Neural cell (in vitro differentiated cells): ENCODE measurements around the gene ADAM20. TPM values are rescaled to one million over a fixed set of nuclear protein-coding genes. Genes with fewer than 3 reads are reported as not detected.

Source experiments
- H2AFZ ChIP-seq: fragments of 200-600, 300-800 bp; sonication (generic), shearing (Covaris generic); 2 replicates; pipeline ENCODE4 v1.6.0; 2014; ENCODE audit warnings: low read depth, mild to moderate bottlenecking, antibody characterized with exemption, low read length, moderate library complexity
- H3F3A ChIP-seq: fragments of 200-600 bp; shearing (Covaris generic); 2 replicates; pipeline ENCODE4 v1.6.1; 2016; ENCODE audit warnings: mild to moderate bottlenecking, moderate library complexity, mixed read lengths, antibody characterized with exemption, low read length; ENCODE audit not compliant: insufficient read depth, poor library complexity, severe bottlenecking
- H3K27ac ChIP-seq: fragments of 200-600, 300-800 bp; sonication (generic), shearing (Covaris generic); 2 replicates; pipeline ENCODE4 v1.5.1; 2014; ENCODE audit warnings: mild to moderate bottlenecking, low read length, moderate library complexity
- H3K27me3 ChIP-seq: fragments of 300-800, 200-600 bp; sonication (generic), shearing (Covaris generic); 2 replicates; pipeline ENCODE4 v1.6.0; 2014; ENCODE audit warnings: mild to moderate bottlenecking, low read depth, low read length, moderate library complexity; ENCODE audit not compliant: insufficient read depth
- H3K36me3 ChIP-seq: fragments of 300-800, 200-600 bp; sonication (generic), shearing (Covaris generic); 2 replicates; pipeline ENCODE4 v1.5.1; 2014; ENCODE audit warnings: mild to moderate bottlenecking, antibody characterized with exemption, low read length, moderate library complexity; ENCODE audit not compliant: insufficient read depth
- H3K4me2 ChIP-seq: fragments of 300-800, 200-600 bp; sonication (generic), shearing (Covaris generic); 2 replicates; pipeline ENCODE4 v1.6.0; 2014; ENCODE audit warnings: mild to moderate bottlenecking, low read length
- H3K4me3 ChIP-seq: fragments of 300-800, 200-600 bp; sonication (generic), shearing (Covaris generic); 2 replicates; pipeline ENCODE4 v1.5.1; 2014; ENCODE audit warnings: mild to moderate bottlenecking, low read length, moderate library complexity
- H3K79me2 ChIP-seq: fragments of 200-600 bp; shearing (Covaris generic); replicated peaks from 2 replicates; pipeline ENCODE4 v1.6.0; 2014; ENCODE audit warnings: mild to moderate bottlenecking, low read length, moderate library complexity; ENCODE audit not compliant: insufficient read depth
- H3K9ac ChIP-seq: fragments of 300-800, 200-600 bp; sonication (generic), shearing (Covaris generic); 2 replicates; pipeline ENCODE4 v1.6.1; 2016; ENCODE audit warnings: mild to moderate bottlenecking, low read length, mixed read lengths
- H3K9me2 ChIP-seq: fragments of 200-600 bp; shearing (Covaris generic); 2 replicates; pipeline ENCODE4 v1.6.1; 2016; ENCODE audit warnings: mild to moderate bottlenecking, low read length, mixed read lengths; ENCODE audit not compliant: insufficient read depth
- H3K9me3 ChIP-seq: fragments of 200-600, 300-800 bp; sonication (generic), shearing (Covaris generic); 2 replicates; pipeline ENCODE4 v1.6.1; 2016; ENCODE audit warnings: mild to moderate bottlenecking, mixed run types, low read length, moderate library complexity, mixed read lengths
- H4K20me1 ChIP-seq: fragments of 200-600 bp; shearing (Covaris generic); 2 replicates; pipeline ENCODE4 v1.6.1; 2016; ENCODE audit warnings: mild to moderate bottlenecking, mixed run types; ENCODE audit not compliant: insufficient read depth
- CTCF ChIP-seq: fragments of 450-650 bp; IDR thresholded peaks from 2 replicates; pipeline ENCODE4 v1.5.1; 2014; ENCODE audit warnings: antibody characterized with exemption, mild to moderate bottlenecking, moderate library complexity; ENCODE audit not compliant: poor library complexity, severe bottlenecking
- EP300 ChIP-seq: fragments of 450-650 bp; conservative IDR thresholded peaks from 2 replicates; pipeline ENCODE4 v1.6.1; 2014; ENCODE audit warnings: antibody characterized with exemption, mild to moderate bottlenecking, moderate library complexity; ENCODE audit not compliant: poor library complexity, severe bottlenecking
- EZH2 ChIP-seq: fragments of 200-600, 300-800 bp; shearing (Covaris generic), sonication (generic); IDR thresholded peaks from 2 replicates; pipeline ENCODE4 v1.6.1; 2014; ENCODE audit warnings: antibody characterized with exemption, low read length, borderline replicate concordance, mild to moderate bottlenecking; ENCODE audit not compliant: insufficient read depth, poor library complexity, severe bottlenecking
- MXI1 ChIP-seq: fragments of 450-650 bp; conservative IDR thresholded peaks from 2 replicates; pipeline ENCODE4 v1.6.1; 2014; ENCODE audit warnings: antibody characterized with exemption, mild to moderate bottlenecking; ENCODE audit not compliant: poor library complexity, severe bottlenecking
- POLR2AphosphoS5 ChIP-seq: IDR thresholded peaks from 2 replicates; pipeline ENCODE4 v1.6.1; 2012
- RAD21 ChIP-seq: fragments of 450-650 bp; conservative IDR thresholded peaks from 2 replicates; pipeline ENCODE4 v1.6.1; 2014; ENCODE audit warnings: antibody characterized with exemption, mild to moderate bottlenecking, moderate library complexity
- REST ChIP-seq: IDR thresholded peaks from 2 replicates; pipeline ENCODE4 v1.6.1; 2012; ENCODE audit warnings: borderline replicate concordance
- SMC3 ChIP-seq: fragments of 450-650 bp; conservative IDR thresholded peaks from 2 replicates; pipeline ENCODE4 v1.6.1; 2014; ENCODE audit warnings: antibody characterized with exemption, mild to moderate bottlenecking, moderate library complexity; ENCODE audit not compliant: poor library complexity
- TAF1 ChIP-seq: IDR thresholded peaks from 2 replicates; pipeline ENCODE4 v1.6.1; 2012; ENCODE audit warnings: low read depth
- polyA minus RNA-seq: library from RNA; depleted of rRNA, polyadenylated mRNA; stranded (reverse); fragments of >200 nt; gene quantifications from 2 replicates; pipeline ENCODE4 v1.2.3, GENCODE V29; 2014
- polyA plus RNA-seq: library from polyadenylated mRNA; depleted of rRNA; stranded (reverse); fragments of >200 nt; gene quantifications from 2 replicates; pipeline ENCODE4 v1.2.3, GENCODE V29; 2014

Gene ADAM20
- 0.57 and 0.74 TPM in 2 replicates for polyA plus RNA-seq
- polyA minus RNA-seq: 9.3 and 13.0 TPM in 2 replicates

- Histone ChIP-seq H3K9me3 (no peaks in the 10 kb centered on the region), H4K20me1 (no peaks in the 10 kb centered on the region), H2AFZ (no peak within 1 kb of the TSS), H3K36me3 (no peaks in the 10 kb centered on the region), H3K9ac (no peak within 1 kb of the TSS), H3K27me3 (no peaks in the 10 kb centered on the region), H3K27ac (no peak within 1 kb of the TSS), H3F3A (no peaks in the 10 kb centered on the region), H3K4me3 (no peak within 1 kb of the TSS), H3K9me2 (no peaks in the 10 kb centered on the region), H3K79me2 (no peaks in the 10 kb centered on the region), H3K4me2 (no peak within 1 kb of the TSS)
- TF ChIP-seq EP300: no peak
- no peak for TF ChIP-seq EZH2
- no peak for TF ChIP-seq REST
- TF ChIP-seq SMC3: no peak
- TF ChIP-seq RAD21: no peak
- no peak for TF ChIP-seq CTCF
- no peak for TF ChIP-seq POLR2AphosphoS5
- TF ChIP-seq TAF1: no peak
- no peak for TF ChIP-seq MXI1
Observed at GRCh38 chr14:70534904-70535303, at the start of gene ADAM20. ADAM20 (minus strand) TSS chr14:70535004; CDS start chr14:70524757, 10,247 bp downstream.

- no peak for TF ChIP-seq RAD21
- TF ChIP-seq REST: no peak
- Histone ChIP-seq H3K4me2 (no peak overlapping the region), H3K9me3 (no peaks in the 10 kb centered on the region), H3K36me3 (peaks cover 16% of the 10 kb centered on the region), H4K20me1 (no peaks in the 10 kb centered on the region), H3K27ac (no peak overlapping the region), H2AFZ (no peak overlapping the region), H3K27me3 (no peaks in the 10 kb centered on the region), H3K4me3 (no peak overlapping the region), H3K9ac (no peak overlapping the region), H3F3A (no peaks in the 10 kb centered on the region), H3K9me2 (no peaks in the 10 kb centered on the region), H3K79me2 (no peaks in the 10 kb centered on the region)
Observed at GRCh38 chr14:70576891-70577290, 42.1 kb upstream of the ADAM20 start.
